Measurements from ENCODE around the gene TMEFF1.

TMEFF1 gene

GRCh38 chr9:100602342-100602801, 129.4 kb downstream of the TMEFF1 start:
- DNase-seq (ENCODE audit: low read depth in 2 of 2): peak; percentile 18

GRCh38 chr9:100605405-100605804, 132.5 kb downstream of the TMEFF1 start:
- DNase-seq (ENCODE audit: low read depth in 2 of 2): no peak

- DNase-seq (ENCODE audit: low read depth in 2 of 2): no peak
Measured at GRCh38 chr9:100619194-100619593, 146.2 kb downstream of the TMEFF1 start.

GRCh38 chr9:100619665-100620064, 146.7 kb downstream of the TMEFF1 start:
- DNase-seq (ENCODE audit: low read depth in 2 of 2): no peak

- DNase-seq (ENCODE audit: low read depth in 2 of 2): no peak
Measured at GRCh38 chr9:100623969-100624368, 151.0 kb downstream of the TMEFF1 start.

GRCh38 chr9:100626949-100627348, 154.0 kb downstream of the TMEFF1 start:
- no peak for DNase-seq (ENCODE audit: low read depth in 2 of 2)

Measured in fibroblast of skin of left quadriceps (primary cell).